Gastrocnemius medialis (tissue), 4 donors: ENCODE measurements around the gene CFAP46. TPM values are rescaled to one million over a fixed set of nuclear protein-coding genes. Genes with fewer than 3 reads are reported as not detected.

ENCODE experiments used
- ATAC-seq, 2 donors: fragments of 150-250 bp; one replicate each; pipeline ENCODE4 v1.9.1; 2016
- DNase-seq, 2 donors: peaks; one replicate each; pipeline ENCODE4 v3.0.0-alpha.2; 2019
- H3K27ac ChIP-seq, 4 donors: fragments of 200-600 bp; sonication (generic); 1 replicate in 1 of 4; 2 replicates in 3 of 4; pipeline ENCODE4 v1.5.1; 2016 to 2018; ENCODE audit warnings: mild to moderate bottlenecking in 2 of 4, moderate library complexity in 1 of 4
- H3K27me3 ChIP-seq, 3 donors: fragments of 200-600 bp; sonication (generic) in 2 of 3; 1 replicate in 1 of 3; 2 replicates in 2 of 3; pipeline versions ENCODE4 v1.5.1 to v1.6.0; 2016 to 2019; ENCODE audit warnings: mild to moderate bottlenecking in 1 of 3, moderate library complexity in 1 of 3
- H3K36me3 ChIP-seq, 2 donors: fragments of 200-600 bp; sonication (generic) in 1 of 2; one replicate each; pipeline ENCODE4 v1.5.1; 2017 to 2018
- H3K4me1 ChIP-seq, 2 donors: fragments of 200-600 bp; sonication (generic) in 1 of 2; one replicate each; pipeline ENCODE4 v1.5.1; 2016 to 2017; ENCODE audit warnings: mild to moderate bottlenecking in 2 of 2
- H3K4me3 ChIP-seq, 4 donors: fragments of 200-600 bp; sonication (generic) in 3 of 4; 1 replicate in 1 of 4; 2 replicates in 3 of 4; pipeline ENCODE4 v1.5.1; 2016 to 2019; ENCODE audit warnings: mild to moderate bottlenecking in 2 of 4
- H3K9me3 ChIP-seq, 3 donors: fragments of 200-600 bp; sonication (generic) in 2 of 3; 1 replicate in 1 of 3; 2 replicates in 2 of 3; pipeline ENCODE4 v1.5.1; 2016 to 2019
- POLR2A ChIP-seq, 2 donors: fragments of 450-650 bp; IDR thresholded peaks; one replicate each; pipeline ENCODE4 v1.6.1; 2017; ENCODE audit warnings: antibody characterized with exemption in 2 of 2, mild to moderate bottlenecking in 2 of 2, moderate library complexity in 2 of 2
- in situ Hi-C, 4 donors: fragments of 200-750 bp; cut with MboI; loops; one replicate each; pipeline versions ENCODE4 v1.15.0 to v1.8.0; 2017; ENCODE audit warnings: low sequenced_read_pairs in 4 of 4
- intact Hi-C: fragments of 100-400 bp; cut with DNase I; formaldehyde crosslinking; loops from one replicate; pipeline ENCODE4 v1.15.1; 2023; ENCODE audit warnings: low total_unique reads
- total RNA-seq, 4 donors: library from RNA; depleted of rRNA; stranded (reverse); fragments of >200 nt; gene quantifications; one replicate each; pipeline versions ENCODE4 v1.1.0 to v1.2.3, GENCODE V29; 2016
- TF ChIP-seq, protein P1 (sequence below), 5 experiments: fragments of 450-650 bp in 3 of 5; fragments of 200-600 bp in 2 of 5; sonication (generic) in 2 of 5; IDR thresholded peaks in 4 of 5; conservative IDR thresholded peaks in 1 of 5; 1 replicate in 4 of 5; 2 replicates in 1 of 5; pipeline ENCODE4 v1.5.1; 2016 to 2019; ENCODE audit warnings: antibody characterized with exemption in 5 of 5, mild to moderate bottlenecking in 3 of 5, moderate library complexity in 3 of 5

Gene CFAP46
- total RNA-seq, 4 donors from 2014 or later = 4.2 to 27.9 (median 11.9) TPM

DNA sequence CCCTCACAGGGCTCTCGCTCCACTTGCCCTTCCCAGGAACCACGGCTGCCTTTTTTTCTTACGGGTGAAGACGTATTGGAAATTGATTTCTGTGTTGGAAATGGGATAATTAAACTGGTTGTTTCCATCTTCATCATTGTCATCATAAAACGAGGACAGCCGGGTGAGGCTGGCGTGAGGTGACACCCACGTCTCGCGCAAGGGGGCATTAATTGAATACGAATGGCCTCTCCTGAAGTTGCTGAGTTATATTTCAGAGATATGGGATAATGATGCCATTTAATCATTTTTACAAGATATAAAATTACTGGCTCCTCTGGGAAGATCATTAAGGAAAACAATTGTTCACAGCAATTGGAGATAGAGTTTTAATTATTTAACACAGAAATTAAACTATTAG is 138.1 kb downstream of the CFAP46 start:
- Histone ChIP-seq H3K4me1 (no peaks in the 10 kb centered on the region), H3K4me3 (no peak overlapping the region), H3K27ac (no peak overlapping the region), H3K9me3 (no peaks in the 10 kb centered on the region), H3K36me3 (no peaks in the 10 kb centered on the region), H3K27me3 (peaks cover 0 to 3% (median 0%) of the 10 kb centered on the region in 3 donors)
- TF ChIP-seq, protein P1, sequence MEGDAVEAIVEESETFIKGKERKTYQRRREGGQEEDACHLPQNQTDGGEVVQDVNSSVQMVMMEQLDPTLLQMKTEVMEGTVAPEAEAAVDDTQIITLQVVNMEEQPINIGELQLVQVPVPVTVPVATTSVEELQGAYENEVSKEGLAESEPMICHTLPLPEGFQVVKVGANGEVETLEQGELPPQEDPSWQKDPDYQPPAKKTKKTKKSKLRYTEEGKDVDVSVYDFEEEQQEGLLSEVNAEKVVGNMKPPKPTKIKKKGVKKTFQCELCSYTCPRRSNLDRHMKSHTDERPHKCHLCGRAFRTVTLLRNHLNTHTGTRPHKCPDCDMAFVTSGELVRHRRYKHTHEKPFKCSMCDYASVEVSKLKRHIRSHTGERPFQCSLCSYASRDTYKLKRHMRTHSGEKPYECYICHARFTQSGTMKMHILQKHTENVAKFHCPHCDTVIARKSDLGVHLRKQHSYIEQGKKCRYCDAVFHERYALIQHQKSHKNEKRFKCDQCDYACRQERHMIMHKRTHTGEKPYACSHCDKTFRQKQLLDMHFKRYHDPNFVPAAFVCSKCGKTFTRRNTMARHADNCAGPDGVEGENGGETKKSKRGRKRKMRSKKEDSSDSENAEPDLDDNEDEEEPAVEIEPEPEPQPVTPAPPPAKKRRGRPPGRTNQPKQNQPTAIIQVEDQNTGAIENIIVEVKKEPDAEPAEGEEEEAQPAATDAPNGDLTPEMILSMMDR (IDR thresholded peaks at IDR 0.05 in 4 of 5, conservative IDR thresholded peaks at IDR 0.05 in 1 of 5) = no peak
- TF ChIP-seq POLR2A (IDR thresholded peaks at IDR 0.05) = no peak
- intact Hi-C loops (no loop called here), in situ Hi-C loops (no loop called here)
- ATAC-seq (no peak), DNase-seq (no peak)

DNA sequence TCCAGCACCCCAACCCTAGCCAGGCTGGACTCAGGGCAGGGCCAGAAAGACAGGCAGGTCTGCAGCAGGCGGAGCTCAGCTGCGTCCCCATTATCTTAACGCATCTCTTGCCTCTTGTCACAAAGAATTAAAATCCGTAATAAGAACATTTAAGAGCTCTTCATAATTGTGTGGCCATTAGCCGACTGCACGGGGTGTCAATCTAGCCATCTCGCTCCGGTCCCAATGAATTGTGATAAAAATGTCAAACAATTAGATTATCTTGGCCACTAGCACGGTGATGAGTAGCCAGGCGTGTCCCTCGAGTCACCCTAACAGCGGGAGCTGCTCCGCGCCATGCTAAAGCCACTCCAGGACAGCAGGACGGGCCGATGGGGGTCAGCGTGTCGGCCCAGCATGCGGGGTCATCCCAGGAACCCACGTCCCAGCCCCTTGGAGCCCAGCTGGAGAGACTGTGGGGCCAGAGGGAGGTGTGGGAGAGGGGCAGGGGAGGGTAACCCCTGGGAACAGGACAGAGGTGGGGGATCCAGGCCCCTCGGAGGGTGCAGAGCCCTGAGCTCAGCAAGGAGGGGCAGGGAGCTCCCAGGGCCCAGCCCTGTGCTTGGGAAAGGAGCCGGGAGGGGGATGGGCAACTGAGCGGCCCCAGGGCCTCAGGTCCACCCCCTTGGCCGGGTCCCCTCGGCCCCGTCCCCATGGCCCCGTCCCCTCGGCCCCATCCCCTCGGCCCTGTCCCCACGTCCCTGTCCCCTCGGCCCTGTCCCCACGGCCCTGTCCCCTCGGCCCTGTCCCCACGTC is 138.8 kb downstream of the CFAP46 start:
- in situ Hi-C loops = no loop called here

DNA sequence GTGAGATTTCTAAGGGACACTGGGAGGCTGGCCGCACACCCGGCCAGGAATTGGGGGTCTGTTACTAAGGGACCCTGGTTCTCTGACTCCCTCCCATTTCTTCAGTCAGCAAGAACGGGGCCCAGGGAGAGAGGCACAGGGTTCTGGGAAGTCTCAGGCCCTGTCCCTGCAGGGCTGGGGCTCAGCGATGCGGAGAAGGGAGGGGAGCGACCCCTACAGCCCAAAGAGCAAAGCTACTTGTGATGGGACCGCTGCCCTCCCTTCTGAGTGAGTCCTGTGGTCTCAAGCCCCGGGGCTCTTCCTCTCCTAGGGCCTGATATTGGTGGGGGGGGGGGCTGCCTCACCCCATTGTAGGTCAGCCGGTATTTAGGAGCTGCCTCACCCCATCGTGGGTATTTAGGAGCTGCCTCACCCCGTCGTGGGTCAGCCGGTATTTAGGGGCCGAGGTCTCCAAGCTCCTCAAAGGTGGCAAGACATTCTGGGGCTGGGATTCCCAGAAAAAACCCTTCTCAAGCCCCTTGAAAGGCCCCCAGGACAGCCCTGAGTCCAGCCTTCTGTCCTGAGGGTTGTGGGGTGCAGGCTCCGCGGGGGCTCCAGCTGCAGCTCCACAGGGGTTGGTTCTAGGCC is 139.6 kb downstream of the CFAP46 start:
- Histone ChIP-seq H3K4me1 (no peaks in the 10 kb centered on the region), H3K4me3 (no peak overlapping the region), H3K9me3 (no peaks in the 10 kb centered on the region), H3K27me3 (peaks cover 0 to 3% (median 0%) of the 10 kb centered on the region in 3 donors), H3K27ac (no peak overlapping the region), H3K36me3 (no peaks in the 10 kb centered on the region)
- DNase-seq = no peak
- in situ Hi-C loops (no loop called here), intact Hi-C loops (no loop called here)
- TF ChIP-seq, protein P1 (IDR thresholded peaks at IDR 0.05 in 4 of 5, conservative IDR thresholded peaks at IDR 0.05 in 1 of 5) = no peak
- TF ChIP-seq POLR2A (IDR thresholded peaks at IDR 0.05) = no peak
- ATAC-seq = no peak

More for the DNA sequence above, 138.8 kb downstream of the CFAP46 start:
- Histone ChIP-seq H3K4me1 (no peaks in the 10 kb centered on the region), H3K9me3 (no peaks in the 10 kb centered on the region), H3K27me3 (peaks cover 0 to 3% (median 0%) of the 10 kb centered on the region in 3 donors), H3K27ac (no peak overlapping the region), H3K36me3 (no peaks in the 10 kb centered on the region), H3K4me3 (no peak overlapping the region)
- TF ChIP-seq, protein P1 (IDR thresholded peaks at IDR 0.05 in 4 of 5, conservative IDR thresholded peaks at IDR 0.05 in 1 of 5) = no peak
- TF ChIP-seq POLR2A (IDR thresholded peaks at IDR 0.05) = no peak
- DNase-seq (no peak), ATAC-seq (no peak)
- intact Hi-C loops = no loop called here

DNA sequence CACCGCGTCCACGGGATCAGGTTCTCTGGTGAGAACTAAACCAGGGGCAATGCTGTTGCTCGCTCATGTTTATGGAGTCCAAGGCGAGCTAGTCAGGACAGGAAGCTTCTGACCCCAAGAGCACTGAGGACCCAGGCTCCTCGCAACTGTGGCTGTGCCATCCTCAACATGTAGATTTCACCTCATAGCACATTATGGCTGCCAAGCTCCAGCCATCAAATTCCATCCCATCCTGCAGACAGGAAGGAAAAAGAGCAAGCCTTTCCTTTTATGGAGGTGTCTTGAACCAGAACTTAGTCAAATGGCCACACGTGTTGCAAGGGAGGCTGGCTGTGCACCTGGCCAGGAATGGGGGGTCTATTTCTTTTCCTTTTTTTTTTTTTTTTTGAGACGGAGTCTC is 140.3 kb downstream of the CFAP46 start:
- H3K36me3 ChIP-seq = no peaks in the 10 kb centered on the region
- DNase-seq = no peak
- in situ Hi-C loops (no loop called here), intact Hi-C loops (no loop called here)
- H3K27me3 ChIP-seq = peaks cover 0 to 3% (median 0%) of the 10 kb centered on the region in 3 donors
- no peak for TF ChIP-seq POLR2A (IDR thresholded peaks at IDR 0.05)
- TF ChIP-seq, protein P1 (IDR thresholded peaks at IDR 0.05 in 4 of 5, conservative IDR thresholded peaks at IDR 0.05 in 1 of 5) = no peak
- no peak overlapping the region for H3K27ac ChIP-seq
- ATAC-seq = no peak
- no peaks in the 10 kb centered on the region for H3K4me1 ChIP-seq
- no peaks in the 10 kb centered on the region for H3K9me3 ChIP-seq
- H3K4me3 ChIP-seq = no peak overlapping the region
